Ishikawa (cell line): ENCODE data around the gene LAYN.

Experiments used
- CEBPB ChIP-seq: IDR thresholded peaks from 2 replicates; pipeline ENCODE4 v1.6.1; 2012
- CREB1 ChIP-seq: IDR thresholded peaks from 2 replicates; pipeline ENCODE4 v1.6.1; 2012; ENCODE audit warnings: low read depth
- EGR1 ChIP-seq: IDR thresholded peaks from 2 replicates; pipeline ENCODE4 v1.6.1; 2012
- EP300 ChIP-seq: IDR thresholded peaks from 2 replicates; pipeline ENCODE4 v1.6.1; 2012; ENCODE audit warnings: borderline replicate concordance
- FOXM1 ChIP-seq: IDR thresholded peaks from 2 replicates; pipeline ENCODE4 v1.6.1; 2012; ENCODE audit warnings: low read depth, borderline replicate concordance
- NFIC ChIP-seq: IDR thresholded peaks from 2 replicates; pipeline ENCODE4 v1.6.1; 2012
- RAD21 ChIP-seq: IDR thresholded peaks from 2 replicates; pipeline ENCODE4 v1.6.1; 2012; ENCODE audit warnings: low read depth
- TAF1 ChIP-seq: IDR thresholded peaks from 2 replicates; pipeline ENCODE4 v1.6.1; 2012; ENCODE audit warnings: low read depth, mild to moderate bottlenecking
- TCF12 ChIP-seq: IDR thresholded peaks from 2 replicates; pipeline ENCODE4 v1.6.1; 2012; ENCODE audit warnings: low read depth
- TEAD4 ChIP-seq: IDR thresholded peaks from 2 replicates; pipeline ENCODE4 v1.6.1; 2012
- YY1 ChIP-seq: IDR thresholded peaks from 2 replicates; pipeline ENCODE4 v1.6.1; 2012; ENCODE audit warnings: low read depth
- ZBTB7A ChIP-seq: IDR thresholded peaks from 2 replicates; pipeline ENCODE4 v1.6.1; 2012; ENCODE audit warnings: low read depth
- TF ChIP-seq, protein P1 (sequence below): IDR thresholded peaks from 2 replicates; pipeline ENCODE4 v1.6.1; 2012
- TF ChIP-seq, protein P2 (sequence below): IDR thresholded peaks from 2 replicates; pipeline ENCODE4 v1.6.1; 2012; ENCODE audit warnings: low read depth, mild to moderate bottlenecking
- TF ChIP-seq, protein P3 (sequence below): IDR thresholded peaks from 2 replicates; pipeline ENCODE4 v1.6.1; 2012

The LAYN gene

DNA sequence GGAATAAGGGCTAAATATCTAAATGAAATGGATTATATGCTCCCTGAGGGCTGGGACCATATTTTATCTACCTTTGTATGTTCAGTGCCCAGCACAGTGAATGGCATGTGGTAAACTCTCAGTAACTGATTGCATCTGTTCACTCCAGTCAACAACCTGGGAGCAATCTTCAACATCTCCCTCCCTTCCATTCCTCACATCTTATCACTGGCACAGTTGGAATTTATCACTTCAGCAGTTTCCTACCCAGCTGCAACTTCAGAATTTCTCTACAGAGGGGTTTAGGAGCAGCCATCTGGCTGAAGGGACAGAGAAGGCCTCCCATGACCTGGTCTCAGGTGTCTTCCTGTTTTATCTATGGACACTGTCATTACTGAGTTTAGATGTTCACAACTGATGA, 52.0 kb downstream of the LAYN start:
- TF ChIP-seq NFIC (no peak), TCF12 (no peak), CEBPB (no peak)

DNA sequence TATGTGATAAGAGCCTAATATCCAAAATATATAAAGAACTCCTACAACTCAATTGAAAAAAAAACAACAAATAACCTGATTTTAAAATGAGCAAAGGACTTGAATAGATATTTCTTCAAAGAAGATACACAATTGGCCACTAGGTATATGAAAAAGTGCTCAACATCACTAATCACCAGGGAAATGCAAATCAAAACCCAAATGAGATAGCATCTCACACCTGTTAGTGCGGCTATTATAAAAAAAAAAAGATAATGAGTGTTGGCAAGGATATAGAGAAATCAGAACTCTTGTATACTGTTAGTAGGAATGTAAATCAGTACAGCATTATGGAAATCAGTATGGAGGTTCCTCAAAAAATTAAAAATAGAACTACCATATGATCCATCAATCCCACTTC, 55.8 kb downstream of the LAYN start:
- TF ChIP-seq RAD21 (no peak), TEAD4 (no peak), TCF12 (no peak), ZBTB7A (no peak), CREB1 (no peak), EGR1 (no peak), NFIC (no peak), YY1 (no peak), CEBPB (no peak), TAF1 (no peak)
- TF ChIP-seq, protein P1, sequence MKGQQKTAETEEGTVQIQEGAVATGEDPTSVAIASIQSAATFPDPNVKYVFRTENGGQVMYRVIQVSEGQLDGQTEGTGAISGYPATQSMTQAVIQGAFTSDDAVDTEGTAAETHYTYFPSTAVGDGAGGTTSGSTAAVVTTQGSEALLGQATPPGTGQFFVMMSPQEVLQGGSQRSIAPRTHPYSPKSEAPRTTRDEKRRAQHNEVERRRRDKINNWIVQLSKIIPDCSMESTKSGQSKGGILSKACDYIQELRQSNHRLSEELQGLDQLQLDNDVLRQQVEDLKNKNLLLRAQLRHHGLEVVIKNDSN, result no peak
- TF ChIP-seq, protein P2, sequence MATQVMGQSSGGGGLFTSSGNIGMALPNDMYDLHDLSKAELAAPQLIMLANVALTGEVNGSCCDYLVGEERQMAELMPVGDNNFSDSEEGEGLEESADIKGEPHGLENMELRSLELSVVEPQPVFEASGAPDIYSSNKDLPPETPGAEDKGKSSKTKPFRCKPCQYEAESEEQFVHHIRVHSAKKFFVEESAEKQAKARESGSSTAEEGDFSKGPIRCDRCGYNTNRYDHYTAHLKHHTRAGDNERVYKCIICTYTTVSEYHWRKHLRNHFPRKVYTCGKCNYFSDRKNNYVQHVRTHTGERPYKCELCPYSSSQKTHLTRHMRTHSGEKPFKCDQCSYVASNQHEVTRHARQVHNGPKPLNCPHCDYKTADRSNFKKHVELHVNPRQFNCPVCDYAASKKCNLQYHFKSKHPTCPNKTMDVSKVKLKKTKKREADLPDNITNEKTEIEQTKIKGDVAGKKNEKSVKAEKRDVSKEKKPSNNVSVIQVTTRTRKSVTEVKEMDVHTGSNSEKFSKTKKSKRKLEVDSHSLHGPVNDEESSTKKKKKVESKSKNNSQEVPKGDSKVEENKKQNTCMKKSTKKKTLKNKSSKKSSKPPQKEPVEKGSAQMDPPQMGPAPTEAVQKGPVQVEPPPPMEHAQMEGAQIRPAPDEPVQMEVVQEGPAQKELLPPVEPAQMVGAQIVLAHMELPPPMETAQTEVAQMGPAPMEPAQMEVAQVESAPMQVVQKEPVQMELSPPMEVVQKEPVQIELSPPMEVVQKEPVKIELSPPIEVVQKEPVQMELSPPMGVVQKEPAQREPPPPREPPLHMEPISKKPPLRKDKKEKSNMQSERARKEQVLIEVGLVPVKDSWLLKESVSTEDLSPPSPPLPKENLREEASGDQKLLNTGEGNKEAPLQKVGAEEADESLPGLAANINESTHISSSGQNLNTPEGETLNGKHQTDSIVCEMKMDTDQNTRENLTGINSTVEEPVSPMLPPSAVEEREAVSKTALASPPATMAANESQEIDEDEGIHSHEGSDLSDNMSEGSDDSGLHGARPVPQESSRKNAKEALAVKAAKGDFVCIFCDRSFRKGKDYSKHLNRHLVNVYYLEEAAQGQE, result no peak

DNA sequence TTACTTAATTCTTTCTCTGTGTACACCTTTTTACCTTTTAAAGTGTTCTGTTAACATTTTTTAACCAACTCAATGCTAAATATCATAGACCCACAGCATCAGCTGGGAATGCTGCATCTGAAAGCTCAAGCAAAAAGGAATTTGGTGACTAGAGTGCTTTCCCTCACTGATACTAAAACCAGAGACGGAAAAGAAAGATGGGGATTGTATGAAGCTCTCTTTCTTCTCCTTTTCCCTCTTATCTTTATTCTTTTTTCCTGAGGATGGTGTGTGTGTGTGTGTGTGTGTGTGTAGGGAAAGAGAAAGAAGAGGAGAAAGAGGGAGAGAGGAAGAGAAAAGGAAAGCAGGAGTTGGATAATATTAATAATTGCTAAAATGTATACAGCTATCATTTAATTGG, 57.6 kb downstream of the LAYN start:
- TF ChIP-seq NFIC, result no peak
- TF ChIP-seq YY1, result no peak
- TF ChIP-seq CEBPB, result no peak
- no peak for TF ChIP-seq FOXM1
- TF ChIP-seq TEAD4, result no peak

DNA sequence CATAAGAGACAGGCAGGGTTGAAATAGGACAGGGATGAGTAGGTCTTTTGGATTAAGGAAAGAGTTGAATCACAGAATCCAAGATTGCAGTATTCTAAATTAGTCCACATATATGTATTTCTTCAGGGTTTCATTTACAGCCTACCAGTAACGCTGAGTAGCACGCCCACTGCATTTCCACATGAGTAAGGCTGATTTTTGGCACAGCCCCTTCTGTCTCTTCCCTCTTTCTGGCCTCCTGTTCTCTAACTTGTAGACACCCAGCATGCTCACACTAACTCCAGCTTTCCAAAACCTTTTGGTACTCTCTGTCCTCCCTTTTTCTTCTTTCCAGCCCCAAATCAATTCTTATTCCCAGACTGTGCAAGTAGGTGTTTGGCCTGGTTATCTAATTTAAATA, 58.0 kb downstream of the LAYN start:
- TF ChIP-seq TEAD4, result no peak
- TF ChIP-seq, protein P2, result no peak
- no peak for TF ChIP-seq ZBTB7A
- TF ChIP-seq EGR1, result no peak
- TF ChIP-seq, protein P1, result no peak
- no peak for TF ChIP-seq FOXM1
- TF ChIP-seq EP300, result no peak
- TF ChIP-seq, protein P3, sequence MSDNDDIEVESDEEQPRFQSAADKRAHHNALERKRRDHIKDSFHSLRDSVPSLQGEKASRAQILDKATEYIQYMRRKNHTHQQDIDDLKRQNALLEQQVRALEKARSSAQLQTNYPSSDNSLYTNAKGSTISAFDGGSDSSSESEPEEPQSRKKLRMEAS, result no peak
- TF ChIP-seq CREB1, result no peak
- no peak for TF ChIP-seq RAD21
- TF ChIP-seq TCF12, result no peak
- no peak for TF ChIP-seq CEBPB
- no peak for TF ChIP-seq TAF1

DNA sequence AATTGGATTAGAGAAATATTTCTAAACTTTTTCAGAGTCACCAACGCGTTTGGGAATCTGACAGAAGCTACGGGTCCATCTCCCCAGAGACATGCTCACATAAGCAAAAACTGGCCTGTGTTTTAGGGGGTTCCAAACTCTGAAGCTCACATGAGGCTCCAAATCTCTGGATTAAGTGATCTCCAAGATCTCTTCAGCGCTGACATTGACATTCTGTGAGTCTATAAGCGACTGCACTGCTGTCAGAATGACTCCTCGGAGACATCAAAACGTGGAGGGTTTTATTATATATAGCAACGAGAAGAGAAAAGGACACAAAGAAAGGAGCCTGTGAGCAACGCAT, 61.1 kb downstream of the LAYN start:
- TF ChIP-seq ZBTB7A (no peak), TCF12 (no peak), RAD21 (no peak), FOXM1 (no peak), YY1 (no peak), CEBPB (no peak), CREB1 (no peak), NFIC (no peak), TEAD4 (no peak), EP300 (no peak), TAF1 (no peak)
- TF ChIP-seq, protein P3, result no peak
- TF ChIP-seq, protein P2, result no peak
- TF ChIP-seq, protein P1, result no peak
